ENCODE measurements around the gene PDGFC. TPM values are rescaled to one million over a fixed set of nuclear protein-coding genes. Genes with fewer than 3 reads are reported as not detected.

Gene PDGFC
- total and polyA plus RNA-seq, 2 of the 13 experiments (the other 11 are each of a cell fraction or from before 2014, with no cell fraction given), result 4.6 to 9.1 TPM

DNA sequence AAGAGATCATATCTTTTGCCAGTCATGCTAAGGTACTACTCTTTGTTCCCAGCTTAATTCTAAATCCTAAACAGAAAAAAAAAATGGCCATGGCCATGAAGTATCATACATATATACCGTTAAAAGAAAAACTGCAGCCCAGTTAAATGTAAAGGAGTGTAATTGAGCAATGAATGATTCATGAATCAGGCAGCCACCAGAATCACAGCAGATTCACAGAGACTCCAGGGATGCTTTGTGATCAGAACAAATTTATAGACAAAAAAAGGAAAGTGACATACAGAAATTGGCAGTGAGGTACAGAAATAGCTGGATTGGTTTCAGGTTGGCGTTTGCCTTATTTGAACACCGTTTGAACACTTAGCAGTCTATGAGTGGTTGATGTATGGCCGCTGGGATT is 42.1 kb upstream of the PDGFC start:
- Histone ChIP-seq H3K4me2 (ENCODE audit: low read depth, low read length) (no peak overlapping the region), H3K36me3 (replicated peaks in 1 of 2; ENCODE audit: control insufficient read depth in 1 of 2, insufficient read depth in 2 of 2, low read length in 2 of 2) (no peaks in the 10 kb centered on the region), H3K9ac (ENCODE audit: insufficient read depth, low read depth, low read length) (no peak overlapping the region), H3K27me3 (ENCODE audit: control insufficient read depth in 1 of 2, insufficient read depth in 2 of 2, low read length in 2 of 2) (no peaks in the 10 kb centered on the region), H3K4me1 (ENCODE audit: insufficient read depth, low read length) (no peaks in the 10 kb centered on the region), H3K27ac (ENCODE audit: extremely low read length, insufficient read depth, low read length) (no peak overlapping the region), H2AFZ (ENCODE audit: low read length) (no peak overlapping the region), H3K79me2 (ENCODE audit: insufficient read depth, low read length) (no peaks in the 10 kb centered on the region), H3K9me3 (ENCODE audit: low read length) (no peaks in the 10 kb centered on the region), H4K20me1 (ENCODE audit: insufficient read depth, low read length) (no peaks in the 10 kb centered on the region), H3K4me3 (replicated peaks in 1 of 3; ENCODE audit: insufficient read depth in 1 of 3, low read depth in 2 of 3, low read length in 3 of 3) (no peak overlapping the region)
- intact Hi-C loops (cut with micrococcal nuclease; ENCODE audit: unreplicated experiment) (no loop called here), in situ Hi-C loops (cut with HindIII; ENCODE audit: extremely low pct_ligation_motif_present, low pct_unique_long_range_greater_than_20kb) (no loop called here)
- CTCF ChIA-PET (ENCODE audit: low intra/inter-chr PET ratio, low total read pairs), result no interaction called here
- FAIRE-seq, result no peak
- POLR2A ChIA-PET, result no interaction called here
- BruUV-seq (replicated peaks), result no TSS peak
- ATAC-seq, result no peak
- no peak for DNase-seq (ENCODE audit: low spot score)
- WGBS (ENCODE audit: low lambda C conversion rate), result 7% methylated on average over 4 of the region's 4 CpGs
- no peak for TF ChIP-seq ASH2L (IDR thresholded peaks at IDR 0.05; ENCODE audit: insufficient read length, low read depth, low read length)
- no peak for TF ChIP-seq SRSF9 (IDR thresholded peaks at IDR 0.05; ENCODE audit: borderline replicate concordance, insufficient read depth, low read depth, low read length, poor library complexity, severe bottlenecking)
- TF ChIP-seq ZMYM2 (CRISPR knock-in tag; IDR thresholded peaks at IDR 0.05), result no peak
- no peak for TF ChIP-seq ZBTB20 (CRISPR knock-in tag; IDR thresholded peaks at IDR 0.05; ENCODE audit: borderline replicate concordance, low read depth)
- TF ChIP-seq, protein P1, sequence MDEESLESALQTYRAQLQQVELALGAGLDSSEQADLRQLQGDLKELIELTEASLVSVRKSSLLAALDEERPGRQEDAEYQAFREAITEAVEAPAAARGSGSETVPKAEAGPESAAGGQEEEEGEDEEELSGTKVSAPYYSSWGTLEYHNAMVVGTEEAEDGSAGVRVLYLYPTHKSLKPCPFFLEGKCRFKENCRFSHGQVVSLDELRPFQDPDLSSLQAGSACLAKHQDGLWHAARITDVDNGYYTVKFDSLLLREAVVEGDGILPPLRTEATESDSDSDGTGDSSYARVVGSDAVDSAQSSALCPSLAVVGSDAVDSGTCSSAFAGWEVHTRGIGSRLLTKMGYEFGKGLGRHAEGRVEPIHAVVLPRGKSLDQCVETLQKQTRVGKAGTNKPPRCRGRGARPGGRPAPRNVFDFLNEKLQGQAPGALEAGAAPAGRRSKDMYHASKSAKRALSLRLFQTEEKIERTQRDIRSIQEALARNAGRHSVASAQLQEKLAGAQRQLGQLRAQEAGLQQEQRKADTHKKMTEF (CRISPR knock-in tag; IDR thresholded peaks at IDR 0.05), result no peak
- no peak for TF ChIP-seq ZBTB1 (CRISPR knock-in tag; IDR thresholded peaks at IDR 0.05; ENCODE audit: borderline replicate concordance)
- TF ChIP-seq, protein P2, sequence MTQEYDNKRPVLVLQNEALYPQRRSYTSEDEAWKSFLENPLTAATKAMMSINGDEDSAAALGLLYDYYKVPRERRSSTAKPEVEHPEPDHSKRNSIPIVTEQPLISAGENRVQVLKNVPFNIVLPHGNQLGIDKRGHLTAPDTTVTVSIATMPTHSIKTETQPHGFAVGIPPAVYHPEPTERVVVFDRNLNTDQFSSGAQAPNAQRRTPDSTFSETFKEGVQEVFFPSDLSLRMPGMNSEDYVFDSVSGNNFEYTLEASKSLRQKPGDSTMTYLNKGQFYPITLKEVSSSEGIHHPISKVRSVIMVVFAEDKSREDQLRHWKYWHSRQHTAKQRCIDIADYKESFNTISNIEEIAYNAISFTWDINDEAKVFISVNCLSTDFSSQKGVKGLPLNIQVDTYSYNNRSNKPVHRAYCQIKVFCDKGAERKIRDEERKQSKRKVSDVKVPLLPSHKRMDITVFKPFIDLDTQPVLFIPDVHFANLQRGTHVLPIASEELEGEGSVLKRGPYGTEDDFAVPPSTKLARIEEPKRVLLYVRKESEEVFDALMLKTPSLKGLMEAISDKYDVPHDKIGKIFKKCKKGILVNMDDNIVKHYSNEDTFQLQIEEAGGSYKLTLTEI (CRISPR knock-in tag; conservative IDR thresholded peaks at IDR 0.05), result no peak
- TF ChIP-seq, protein P3, sequence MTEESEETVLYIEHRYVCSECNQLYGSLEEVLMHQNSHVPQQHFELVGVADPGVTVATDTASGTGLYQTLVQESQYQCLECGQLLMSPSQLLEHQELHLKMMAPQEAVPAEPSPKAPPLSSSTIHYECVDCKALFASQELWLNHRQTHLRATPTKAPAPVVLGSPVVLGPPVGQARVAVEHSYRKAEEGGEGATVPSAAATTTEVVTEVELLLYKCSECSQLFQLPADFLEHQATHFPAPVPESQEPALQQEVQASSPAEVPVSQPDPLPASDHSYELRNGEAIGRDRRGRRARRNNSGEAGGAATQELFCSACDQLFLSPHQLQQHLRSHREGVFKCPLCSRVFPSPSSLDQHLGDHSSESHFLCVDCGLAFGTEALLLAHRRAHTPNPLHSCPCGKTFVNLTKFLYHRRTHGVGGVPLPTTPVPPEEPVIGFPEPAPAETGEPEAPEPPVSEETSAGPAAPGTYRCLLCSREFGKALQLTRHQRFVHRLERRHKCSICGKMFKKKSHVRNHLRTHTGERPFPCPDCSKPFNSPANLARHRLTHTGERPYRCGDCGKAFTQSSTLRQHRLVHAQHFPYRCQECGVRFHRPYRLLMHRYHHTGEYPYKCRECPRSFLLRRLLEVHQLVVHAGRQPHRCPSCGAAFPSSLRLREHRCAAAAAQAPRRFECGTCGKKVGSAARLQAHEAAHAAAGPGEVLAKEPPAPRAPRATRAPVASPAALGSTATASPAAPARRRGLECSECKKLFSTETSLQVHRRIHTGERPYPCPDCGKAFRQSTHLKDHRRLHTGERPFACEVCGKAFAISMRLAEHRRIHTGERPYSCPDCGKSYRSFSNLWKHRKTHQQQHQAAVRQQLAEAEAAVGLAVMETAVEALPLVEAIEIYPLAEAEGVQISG (CRISPR knock-in tag; IDR thresholded peaks at IDR 0.05), result no peak
- TF ChIP-seq ZNF567 (CRISPR knock-in tag; IDR thresholded peaks at IDR 0.05; ENCODE audit: borderline replicate concordance), result no peak
- TF ChIP-seq ARHGAP35 (CRISPR knock-in tag; IDR thresholded peaks at IDR 0.05; ENCODE audit: borderline replicate concordance), result no peak
- no peak for TF ChIP-seq ZNF879 (CRISPR knock-in tag; IDR thresholded peaks at IDR 0.05)
- TF ChIP-seq HNRNPUL1 (IDR thresholded peaks at IDR 0.05; ENCODE audit: low read depth, low read length), result no peak
- no peak for TF ChIP-seq ZNF562 (CRISPR knock-in tag; IDR thresholded peaks at IDR 0.05; ENCODE audit: borderline replicate concordance)
- TF ChIP-seq HMG20B (CRISPR knock-in tag; conservative IDR thresholded peaks at IDR 0.05), result no peak
- TF ChIP-seq, protein P4, sequence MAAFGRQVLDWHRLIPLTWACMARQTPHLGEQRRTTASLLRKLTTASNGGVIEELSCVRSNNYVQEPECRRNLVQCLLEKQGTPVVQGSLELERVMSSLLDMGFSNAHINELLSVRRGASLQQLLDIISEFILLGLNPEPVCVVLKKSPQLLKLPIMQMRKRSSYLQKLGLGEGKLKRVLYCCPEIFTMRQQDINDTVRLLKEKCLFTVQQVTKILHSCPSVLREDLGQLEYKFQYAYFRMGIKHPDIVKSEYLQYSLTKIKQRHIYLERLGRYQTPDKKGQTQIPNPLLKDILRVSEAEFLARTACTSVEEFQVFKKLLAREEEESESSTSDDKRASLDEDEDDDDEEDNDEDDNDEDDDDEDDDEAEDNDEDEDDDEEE (CRISPR knock-in tag; IDR thresholded peaks at IDR 0.05), result no peak
- TF ChIP-seq, protein P5, sequence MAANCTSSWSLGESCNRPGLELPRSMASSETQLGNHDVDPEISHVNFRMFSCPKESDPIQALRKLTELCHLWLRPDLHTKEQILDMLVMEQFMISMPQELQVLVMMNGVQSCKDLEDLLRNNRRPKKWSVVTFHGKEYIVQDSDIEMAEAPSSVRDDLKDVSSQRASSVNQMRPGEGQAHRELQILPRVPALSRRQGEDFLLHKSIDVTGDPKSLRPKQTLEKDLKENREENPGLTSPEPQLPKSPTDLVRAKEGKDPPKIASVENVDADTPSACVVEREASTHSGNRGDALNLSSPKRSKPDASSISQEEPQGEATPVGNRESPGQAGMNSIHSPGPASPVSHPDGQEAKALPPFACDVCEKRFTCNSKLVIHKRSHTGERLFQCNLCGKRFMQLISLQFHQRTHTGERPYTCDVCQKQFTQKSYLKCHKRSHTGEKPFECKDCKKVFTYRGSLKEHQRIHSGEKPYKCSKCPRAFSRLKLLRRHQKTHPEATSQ (CRISPR knock-in tag; IDR thresholded peaks at IDR 0.05; ENCODE audit: borderline replicate concordance), result no peak
- no peak for TF ChIP-seq HOXA3 (CRISPR knock-in tag; IDR thresholded peaks at IDR 0.05)

Measured in HepG2 (cell line).